ENCODE measurements around the gene CCDC17.

DNA sequence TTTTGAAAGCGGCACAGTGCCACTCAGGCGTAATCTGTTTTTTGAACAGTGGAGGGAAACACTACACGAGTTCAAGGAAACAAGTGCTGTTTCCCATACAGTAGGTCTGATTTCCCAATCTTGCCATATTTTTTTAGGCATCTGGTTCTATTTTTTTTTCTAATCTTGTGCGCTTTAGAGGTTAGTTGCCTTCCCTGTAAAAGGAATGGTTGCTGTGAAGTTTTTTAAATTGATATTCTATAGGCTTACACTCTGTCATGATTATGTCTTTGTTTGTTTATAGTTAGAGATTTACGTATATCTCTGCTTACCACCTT is 38.8 kb downstream of the CCDC17 start:
- TF ChIP-seq, protein P1, sequence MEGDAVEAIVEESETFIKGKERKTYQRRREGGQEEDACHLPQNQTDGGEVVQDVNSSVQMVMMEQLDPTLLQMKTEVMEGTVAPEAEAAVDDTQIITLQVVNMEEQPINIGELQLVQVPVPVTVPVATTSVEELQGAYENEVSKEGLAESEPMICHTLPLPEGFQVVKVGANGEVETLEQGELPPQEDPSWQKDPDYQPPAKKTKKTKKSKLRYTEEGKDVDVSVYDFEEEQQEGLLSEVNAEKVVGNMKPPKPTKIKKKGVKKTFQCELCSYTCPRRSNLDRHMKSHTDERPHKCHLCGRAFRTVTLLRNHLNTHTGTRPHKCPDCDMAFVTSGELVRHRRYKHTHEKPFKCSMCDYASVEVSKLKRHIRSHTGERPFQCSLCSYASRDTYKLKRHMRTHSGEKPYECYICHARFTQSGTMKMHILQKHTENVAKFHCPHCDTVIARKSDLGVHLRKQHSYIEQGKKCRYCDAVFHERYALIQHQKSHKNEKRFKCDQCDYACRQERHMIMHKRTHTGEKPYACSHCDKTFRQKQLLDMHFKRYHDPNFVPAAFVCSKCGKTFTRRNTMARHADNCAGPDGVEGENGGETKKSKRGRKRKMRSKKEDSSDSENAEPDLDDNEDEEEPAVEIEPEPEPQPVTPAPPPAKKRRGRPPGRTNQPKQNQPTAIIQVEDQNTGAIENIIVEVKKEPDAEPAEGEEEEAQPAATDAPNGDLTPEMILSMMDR (IDR thresholded peaks at IDR 0.05) = no peak
- TF ChIP-seq POLR2A (IDR thresholded peaks at IDR 0.05) = no peak
